ENCODE results near the gene CELSR1. TPM values are rescaled to one million over a fixed set of nuclear protein-coding genes. Genes with fewer than 3 reads are reported as not detected.

CELSR1 gene
- total and polyA plus RNA-seq, 12 donors, result 0.11 to 4.3 (median 1.9) TPM

- no peaks in the 10 kb centered on the region for H3K4me1 ChIP-seq (replicated peaks in 1 of 2)
- DNase-seq, result no peak
- no peaks in the 10 kb centered on the region for H3K9me3 ChIP-seq (replicated peaks in 1 of 3)
- no peak overlapping the region for H3K27ac ChIP-seq
- H3K36me3 ChIP-seq (replicated peaks in 1 of 2), result no peaks in the 10 kb centered on the region
- 83 to 87% (median 85%) methylated on average over 10 to 16 of the region's 16 CpGs for WGBS, 4 donors
- H3K4me3 ChIP-seq, result no peak overlapping the region
- no peaks in the 10 kb centered on the region for H3K27me3 ChIP-seq
- TF ChIP-seq CTCF (IDR thresholded peaks at IDR 0.05), result no peak
- TF ChIP-seq POLR2A (IDR thresholded peaks at IDR 0.05), result no peak
- intact Hi-C loops (cut with DNase I), result no loop called here
These were observed 23.4 kb downstream of the CELSR1 start for GRCh38 chr22:46513908-46514550.

- H3K27me3 ChIP-seq, result no peaks in the 10 kb centered on the region
- no peaks in the 10 kb centered on the region for H3K4me1 ChIP-seq (replicated peaks in 1 of 2)
- WGBS, 4 donors, result 85 to 91% (median 87%) methylated on average over 6 to 11 of the region's 11 CpGs
- H3K36me3 ChIP-seq (replicated peaks in 1 of 2), result no peaks in the 10 kb centered on the region
- TF ChIP-seq CTCF (IDR thresholded peaks at IDR 0.05) (no peak), POLR2A (IDR thresholded peaks at IDR 0.05) (no peak)
- intact Hi-C loops (cut with DNase I), result no loop called here
- H3K4me3 ChIP-seq, result no peak overlapping the region
- H3K27ac ChIP-seq, result no peak overlapping the region
- no peaks in the 10 kb centered on the region for H3K9me3 ChIP-seq (replicated peaks in 1 of 3)
- no peak for DNase-seq
These were observed 24.7 kb downstream of the CELSR1 start for GRCh38 chr22:46512683-46513082.

- H3K27ac ChIP-seq, result no peak overlapping the region
- no peaks in the 10 kb centered on the region for H3K27me3 ChIP-seq
- TF ChIP-seq POLR2A (IDR thresholded peaks at IDR 0.05) (no peak), CTCF (IDR thresholded peaks at IDR 0.05) (no peak)
- WGBS, 4 donors, result 77 to 83% (median 82%) methylated on average over 6 to 11 of the region's 11 CpGs
- no peaks in the 10 kb centered on the region for H3K9me3 ChIP-seq (replicated peaks in 1 of 3)
- no peak overlapping the region for H3K4me3 ChIP-seq
- no peaks in the 10 kb centered on the region for H3K36me3 ChIP-seq (replicated peaks in 1 of 2)
- DNase-seq, result no peak
- H3K4me1 ChIP-seq (replicated peaks in 1 of 2), result no peaks in the 10 kb centered on the region
- intact Hi-C loops (cut with DNase I), result no loop called here
These were observed 25.4 kb downstream of the CELSR1 start for GRCh38 chr22:46512039-46512370.

GRCh38 chr22:46511151-46512038 lies 26.0 kb downstream of the CELSR1 start:
- TF ChIP-seq POLR2A (IDR thresholded peaks at IDR 0.05), result no peak
- no peak for TF ChIP-seq CTCF (IDR thresholded peaks at IDR 0.05)
- 71 to 88% (median 87%) methylated on average over 12 to 20 of the region's 20 CpGs for WGBS, 4 donors
- H3K9me3 ChIP-seq (replicated peaks in 1 of 3), result no peaks in the 10 kb centered on the region
- H3K4me1 ChIP-seq (replicated peaks in 1 of 2), result no peaks in the 10 kb centered on the region
- no peaks in the 10 kb centered on the region for H3K27me3 ChIP-seq
- intact Hi-C loops (cut with DNase I), result no loop called here
- no peaks in the 10 kb centered on the region for H3K36me3 ChIP-seq (replicated peaks in 1 of 2)
- no peak overlapping the region for H3K4me3 ChIP-seq
- H3K27ac ChIP-seq, result no peak overlapping the region
- DNase-seq, result no peak

Measured in adrenal gland (tissue), 12 donors.